HepG2 (cell line): ENCODE data around the gene TGM2. TPM values are rescaled to one million over a fixed set of nuclear protein-coding genes. Genes with fewer than 3 reads are reported as not detected.

Source experiments
- ATAC-seq: fragments of 200-7000 bp; cut with Tn5 transposase; 3 replicates; pipeline ENCODE4 v1.9.1; 2020; ENCODE audit warnings: mild to moderate bottlenecking, moderate library complexity
- BruUV-seq: library from RNA; stranded (reverse); fragments of 400-500 nt; replicated peaks from 2 replicates; lab custom pipeline; 2021; lab: Mats Ljungman, UMichigan
- CTCF ChIA-PET: fragments of 300-600 bp; formaldehyde crosslinking; extraction: SDS; loops from one replicate; lab custom pipeline; 2021; ENCODE audit warnings: low total read pairs, inconsistent platforms, low intra/inter-chr PET ratio; lab: Yijun Ruan, JAX
- POLR2A ChIA-PET: fragments of 350-600 bp; sonication (Branson Sonifier 250); formaldehyde crosslinking; loops from one replicate; lab custom pipeline; 2020; ENCODE audit warnings: antibody characterized with exemption, inconsistent platforms; lab: Yijun Ruan, JAX
- DNase-seq: peaks from one replicate; pipeline ENCODE4 v3.0.0-alpha.2; 2015; ENCODE audit warnings: low spot score
- FAIRE-seq: peaks from 3 replicates; lab custom pipeline; 2011; peaks lifted over from hg19 to GRCh38; lab: Jason Lieb, UNC
- H2AFZ ChIP-seq: one replicate; pipeline ENCODE4 v1.6.1; 2011; ENCODE audit warnings: low read length, inconsistent platforms
- H3K27ac ChIP-seq: fragments of 300-600 bp; 3 replicates; pipeline ENCODE4 v1.8.0; 2011; ENCODE audit warnings: mixed run types, mild to moderate bottlenecking, mixed read lengths, low read length, inconsistent platforms; ENCODE audit not compliant: insufficient read depth; ENCODE audit errors: extremely low read length
- H3K27me3 ChIP-seq, 2 experiments: fragments of 200-600 bp in 1 of 2; 2 replicates in 1 of 2; 3 replicates in 1 of 2; pipeline versions ENCODE4 v1.6.0 to v1.8.0; 2011; ENCODE audit warnings: low read length in 2 of 2, mild to moderate bottlenecking in 2 of 2, moderate library complexity in 2 of 2, inconsistent platforms in 1 of 2; ENCODE audit not compliant: insufficient read depth in 2 of 2, control insufficient read depth in 1 of 2
- H3K36me3 ChIP-seq, 2 experiments: fragments of 200-600 bp in 1 of 2; replicated peaks in 1 of 2; 2 replicates in 1 of 2; 3 replicates in 1 of 2; pipeline versions ENCODE4 v1.5.1 to v1.8.0; 2011; ENCODE audit warnings: low read length in 2 of 2, inconsistent platforms in 1 of 2; ENCODE audit not compliant: insufficient read depth in 2 of 2, control insufficient read depth in 1 of 2
- H3K4me1 ChIP-seq: 2 replicates; pipeline ENCODE4 v1.5.1; 2012; ENCODE audit warnings: low read length, inconsistent platforms; ENCODE audit not compliant: insufficient read depth
- H3K4me2 ChIP-seq: 2 replicates; pipeline ENCODE4 v1.6.0; 2011; ENCODE audit warnings: low read depth, low read length, inconsistent platforms
- H3K4me3 ChIP-seq, 3 experiments: fragments of 200-600 bp in 1 of 3; sonication (generic), shearing (Covaris generic) in 1 of 3; replicated peaks in 1 of 3; 2 replicates each; pipeline ENCODE4 v1.5.1; 2011 to 2016; ENCODE audit warnings: low read length in 3 of 3, inconsistent platforms in 2 of 3, low read depth in 2 of 3, mild to moderate bottlenecking in 2 of 3, control low read depth in 1 of 3, mixed read lengths in 1 of 3; ENCODE audit not compliant: insufficient read depth in 1 of 3
- H3K79me2 ChIP-seq: one replicate; pipeline ENCODE4 v1.6.1; 2011; ENCODE audit warnings: low read length, inconsistent platforms; ENCODE audit not compliant: insufficient read depth
- H3K9ac ChIP-seq: 2 replicates; pipeline ENCODE4 v1.6.0; 2011; ENCODE audit warnings: mild to moderate bottlenecking, low read depth, low read length, inconsistent platforms; ENCODE audit not compliant: insufficient read depth
- H3K9me3 ChIP-seq: 2 replicates; pipeline ENCODE4 v1.5.1; 2012; ENCODE audit warnings: mild to moderate bottlenecking, low read length
- H4K20me1 ChIP-seq: 2 replicates; pipeline ENCODE4 v1.6.0; 2011; ENCODE audit warnings: inconsistent platforms, mild to moderate bottlenecking, low read length, moderate library complexity; ENCODE audit not compliant: insufficient read depth
- ARNT2 ChIP-seq: sonication (generic); formaldehyde crosslinking; IDR thresholded peaks from 2 replicates; pipeline ENCODE4 v1.8.0; 2022; ENCODE audit warnings: mild to moderate bottlenecking, low read depth, missing genetic modification reagents, moderate library complexity
- ELF1 ChIP-seq: sonication (generic); formaldehyde crosslinking; IDR thresholded peaks from 2 replicates; pipeline ENCODE4 v1.4.0; 2020; ENCODE audit warnings: missing genetic modification reagents
- ELF3 ChIP-seq: IDR thresholded peaks from 2 replicates; pipeline ENCODE4 v1.6.1; 2016; ENCODE audit warnings: missing genetic modification reagents, missing compliant biosample characterization
- FOSL2 ChIP-seq: sonication (generic); formaldehyde crosslinking; IDR thresholded peaks from 2 replicates; pipeline ENCODE4 v1.4.0; 2020; ENCODE audit warnings: missing genetic modification reagents
- FOXP1 ChIP-seq, 2 experiments: fragments of 450-650 bp in 1 of 2; IDR thresholded peaks; 2 replicates each; pipeline ENCODE4 v1.6.1; 2017 to 2018; ENCODE audit warnings: antibody characterized with exemption in 1 of 2
- GATA4 ChIP-seq: sonication (generic); IDR thresholded peaks from 2 replicates; pipeline ENCODE4 v1.6.1; 2016; ENCODE audit warnings: antibody characterized with exemption, low read depth, borderline replicate concordance
- HNF1B ChIP-seq: sonication (generic); formaldehyde crosslinking; IDR thresholded peaks from 2 replicates; pipeline ENCODE4 v1.5.1; 2020; ENCODE audit warnings: mild to moderate bottlenecking, moderate library complexity, missing genetic modification reagents
- KDM4B ChIP-seq: sonication (generic); formaldehyde crosslinking; IDR thresholded peaks from 2 replicates; pipeline ENCODE4 v1.4.0; 2020; ENCODE audit warnings: missing genetic modification reagents
- PHF5A ChIP-seq: IDR thresholded peaks from one replicate; pipeline ENCODE4 v1.6.1; 2018; ENCODE audit warnings: low read depth, missing genetic modification reagents; ENCODE audit not compliant: unreplicated experiment
- RARA ChIP-seq: IDR thresholded peaks from 2 replicates; pipeline ENCODE4 v1.6.1; 2016; ENCODE audit warnings: missing genetic modification reagents, missing compliant biosample characterization
- RXRA ChIP-seq: sonication (generic); formaldehyde crosslinking; IDR thresholded peaks from 2 replicates; pipeline ENCODE4 v1.5.1; 2020; ENCODE audit warnings: missing genetic modification reagents
- SMYD3 ChIP-seq: sonication (generic); formaldehyde crosslinking; IDR thresholded peaks from 2 replicates; pipeline ENCODE4 v1.8.1; 2023; ENCODE audit warnings: mild to moderate bottlenecking, missing genetic modification reagents
- SP1 ChIP-seq, 2 experiments: fragments of 450-650 bp in 1 of 2; sonication (generic) in 1 of 2; formaldehyde crosslinking in 1 of 2; IDR thresholded peaks; 2 replicates each; pipeline versions ENCODE4 v1.4.0 to v1.6.1; 2016 to 2020; ENCODE audit warnings: missing genetic modification reagents in 1 of 2
- TMF1 ChIP-seq: sonication (generic); formaldehyde crosslinking; IDR thresholded peaks from 2 replicates; pipeline ENCODE4 v1.8.1; 2022; ENCODE audit warnings: low read depth, missing genetic modification reagents
- YEATS2 ChIP-seq: sonication (generic); formaldehyde crosslinking; IDR thresholded peaks from 2 replicates; pipeline ENCODE4 v1.4.0; 2020; ENCODE audit warnings: missing genetic modification reagents, borderline replicate concordance
- YEATS4 ChIP-seq: sonication (generic); formaldehyde crosslinking; IDR thresholded peaks from 2 replicates; pipeline ENCODE4 v1.4.0; 2020; ENCODE audit warnings: missing genetic modification reagents, borderline replicate concordance
- ZBTB25 ChIP-seq: IDR thresholded peaks from 2 replicates; pipeline ENCODE4 v1.6.1; 2018; ENCODE audit warnings: missing genetic modification reagents
- ZMYM3 ChIP-seq: sonication (generic); formaldehyde crosslinking; IDR thresholded peaks from 2 replicates; pipeline ENCODE4 v1.5.1; 2020; ENCODE audit warnings: mild to moderate bottlenecking, missing genetic modification reagents
- ZNF24 ChIP-seq: fragments of 450-650 bp; IDR thresholded peaks from 2 replicates; pipeline ENCODE4 v1.6.1; 2017; ENCODE audit warnings: antibody characterized with exemption, mild to moderate bottlenecking
- ZNF451 ChIP-seq: sonication (generic); formaldehyde crosslinking; IDR thresholded peaks from 2 replicates; pipeline ENCODE4 v1.5.0; 2020; ENCODE audit warnings: mild to moderate bottlenecking, missing genetic modification reagents
- ZNF737 ChIP-seq: sonication (generic); formaldehyde crosslinking; IDR thresholded peaks from 2 replicates; pipeline ENCODE4 v1.5.0; 2020; ENCODE audit warnings: missing genetic modification reagents, mild to moderate bottlenecking, borderline replicate concordance
- ZNF792 ChIP-seq: IDR thresholded peaks from 2 replicates; pipeline ENCODE4 v1.6.1; 2016
- WGBS: methylation state at CpG from one replicate; pipeline ENCODE4 v1.1.6; 2017; ENCODE audit warnings: low lambda C conversion rate; 5-methylcytosine and 5-hydroxymethylcytosine counted together
- in situ Hi-C: cut with HindIII; loops from 2 replicates; pipeline ENCODE4 v1.10.0; 2017; ENCODE audit warnings: low pct_unique_long_range_greater_than_20kb; ENCODE audit not compliant: extremely low pct_ligation_motif_present
- intact Hi-C: fragments of 100-400 bp; cut with micrococcal nuclease; formaldehyde crosslinking; loops from one replicate; pipeline ENCODE4 v1.10.0; 2022; ENCODE audit not compliant: unreplicated experiment
- polyA plus RNA-seq, 8 experiments: library from polyadenylated mRNA; depleted of rRNA in 3 of 8; stranded (reverse) in 7 of 8; unstranded in 1 of 8; fragments of >200 nt; fragmentation: Illumina TruSeq in 4 of 8; extraction: Trizol in 4 of 8; gene quantifications; 2 replicates each; pipeline versions ENCODE4 v1.2.1 to v1.2.3, GENCODE V29; 2011 to 2016; ENCODE audit warnings: low read depth in 4 of 8, missing spikeins in 1 of 8, mixed read lengths in 1 of 8; ENCODE audit not compliant: insufficient read depth in 1 of 8
- total RNA-seq, 5 experiments: library from RNA; depleted of rRNA; stranded (reverse); fragments of >200 nt; fragmentation: Illumina TruSeq; extraction: Trizol; gene quantifications; 2 replicates each; pipeline ENCODE4 v1.2.3, GENCODE V29; 2016; ENCODE audit warnings: low read depth in 1 of 5

Gene TGM2
- total and polyA plus RNA-seq, 2 of the 13 experiments (the other 11 are each of a cell fraction or from before 2014, with no cell fraction given): 4.2 to 46.4 TPM

- H3K9ac ChIP-seq: peak overlapping the region; percentile 0; the same call in 1 of the 2 replicates
- ATAC-seq (peak; percentile 51), DNase-seq (peak; percentile 91), FAIRE-seq (peak; percentile 91)
- BruUV-seq: no TSS peak
- POLR2A ChIA-PET: interaction anchor here (1.5 to 2.3 kb wide), 2 partner anchors 9 kb away, joined by 7 to 15 read pairs; no protein-coding TSS in a partner anchor
- H3K36me3 ChIP-seq: no peaks in the 10 kb centered on the region; a peak in 1 of 5 replicates
- H3K4me1 ChIP-seq: peaks cover 56% of the 10 kb centered on the region
- peak overlapping the region; percentile 30 for H3K27ac ChIP-seq
- H3K9me3 ChIP-seq: no peaks in the 10 kb centered on the region
- H4K20me1 ChIP-seq: no peaks in the 10 kb centered on the region
- H3K4me3 ChIP-seq: no peak overlapping the region
- WGBS: 30% methylated on average over 9 of the region's 9 CpGs
- in situ Hi-C loops (no loop called here), intact Hi-C loops (no loop called here)
- H3K79me2 ChIP-seq: no peaks in the 10 kb centered on the region
- H3K4me2 ChIP-seq: peak overlapping the region; percentile 54
- H3K27me3 ChIP-seq: no peaks in the 10 kb centered on the region
- CTCF ChIA-PET: no interaction called here
- no peak overlapping the region for H2AFZ ChIP-seq
- TF ChIP-seq ZNF737: no peak
- TF ChIP-seq FOSL2 (CRISPR knock-in tag): peak; percentile 5; the same call in 1 of the 2 replicates
- peak; percentile 81 for TF ChIP-seq ELF3 (CRISPR knock-in tag)
- TF ChIP-seq YEATS4 (CRISPR knock-in tag): no peak
- peak; percentile 75 for TF ChIP-seq PHF5A
- 0 out of 2 replicates have a peak, but pooled peaks have one; percentile 1 for TF ChIP-seq GATA4
- no peak for TF ChIP-seq KDM4B
- TF ChIP-seq ZMYM3 (CRISPR knock-in tag): peak; percentile 16; the same call in 1 of the 2 replicates
- TF ChIP-seq ELF1 (CRISPR knock-in tag): 0 out of 2 replicates have a peak, but pooled peaks have one; percentile 38
- TF ChIP-seq YEATS2 (CRISPR knock-in tag): peak; percentile 31; the same call in 1 of the 2 replicates
- no peak for TF ChIP-seq TMF1 (CRISPR knock-in tag)
- no peak for TF ChIP-seq FOXP1 (IDR thresholded peaks at IDR 0.05)
- TF ChIP-seq FOXP1 (CRISPR knock-in tag; IDR thresholded peaks at IDR 0.05): 0 out of 2 replicates have a peak, but pooled peaks have one; percentile 6
- 0 out of 2 replicates have a peak, but pooled peaks have one; percentile 17 for TF ChIP-seq ZNF451 (CRISPR knock-in tag)
- no peak; the same call in 1 of the 2 replicates for TF ChIP-seq HNF1B (CRISPR knock-in tag)
- TF ChIP-seq RXRA: peak; percentile 21; the same call in 1 of the 2 replicates
- TF ChIP-seq SP1 (IDR thresholded peaks at IDR 0.05): no peak
- TF ChIP-seq SP1 (CRISPR knock-in tag; IDR thresholded peaks at IDR 0.05): 0 out of 2 replicates have a peak, but pooled peaks have one; percentile 21
- TF ChIP-seq ZNF792: peak; percentile 20; the same call in 1 of the 2 replicates
- TF ChIP-seq ZBTB25 (CRISPR knock-in tag): no peak
- 0 out of 2 replicates have a peak, but pooled peaks have one; percentile 38 for TF ChIP-seq ARNT2 (CRISPR knock-in tag)
- TF ChIP-seq RARA (CRISPR knock-in tag): peak; percentile 35; the same call in 1 of the 2 replicates
- TF ChIP-seq SMYD3 (CRISPR knock-in tag): no peak
- TF ChIP-seq ZNF24: no peak
Observed at GRCh38 chr20:38134427-38135270, 30.4 kb downstream of the TGM2 start.
